WTC11 (cell line): ENCODE data around the gene CFAP92. TPM values are rescaled to one million over a fixed set of nuclear protein-coding genes. Genes with fewer than 3 reads are reported as not detected.

Source experiments
- ATAC-seq: fragments of 200-7000 bp; cut with Tn5 transposase; 2 replicates; pipeline ENCODE4 v1.10.0; 2021; ENCODE audit warnings: mild to moderate bottlenecking, moderate library complexity
- CTCF ChIA-PET: fragments of 300-600 bp; sonication (Branson Sonifier 250); formaldehyde crosslinking; loops from one replicate; lab custom pipeline; 2021; ENCODE audit warnings: antibody characterized with exemption; lab: Charles Lee
- POLR2A ChIA-PET: fragments of 350-600 bp; sonication (Branson Sonifier 250); formaldehyde crosslinking; loops from one replicate; lab custom pipeline; 2021; ENCODE audit warnings: antibody characterized with exemption; lab: Charles Lee
- DNase-seq: peaks from one replicate; pipeline ENCODE4 v3.0.0; 2021; ENCODE audit warnings: low spot score
- H3K27ac Mint-ChIP-seq: 2 replicates; pipeline ENCODE4 v1.8.0; 2021; ENCODE audit warnings: mixed read lengths
- H3K27me3 Mint-ChIP-seq: 2 replicates; pipeline ENCODE4 v1.8.0; 2021; ENCODE audit warnings: low read depth, mild to moderate bottlenecking, moderate library complexity, mixed read lengths
- H3K36me3 Mint-ChIP-seq: 2 replicates; pipeline ENCODE4 v1.8.0; 2021; ENCODE audit warnings: mixed read lengths
- H3K4me1 Mint-ChIP-seq: 2 replicates; pipeline ENCODE4 v1.8.0; 2022; ENCODE audit warnings: mixed read lengths
- H3K4me3 Mint-ChIP-seq: 2 replicates; pipeline ENCODE4 v1.8.0; 2021; ENCODE audit warnings: mild to moderate bottlenecking, moderate library complexity, mixed read lengths
- H3K9me3 Mint-ChIP-seq: 2 replicates; pipeline ENCODE4 v1.8.0; 2021; ENCODE audit warnings: mixed read lengths
- FOXK1 ChIP-seq: sonication (generic); formaldehyde crosslinking; IDR thresholded peaks from 2 replicates; pipeline ENCODE4 v1.8.0; 2022; ENCODE audit warnings: mild to moderate bottlenecking, moderate library complexity, missing genetic modification reagents
- FOXP1 ChIP-seq: sonication (generic); formaldehyde crosslinking; IDR thresholded peaks from 2 replicates; pipeline ENCODE4 v1.8.0; 2022; ENCODE audit warnings: missing genetic modification reagents, mild to moderate bottlenecking, moderate library complexity, borderline replicate concordance
- GABPB1 ChIP-seq: sonication (generic); formaldehyde crosslinking; IDR thresholded peaks from 2 replicates; pipeline ENCODE4 v1.8.1; 2023; ENCODE audit warnings: mild to moderate bottlenecking, missing genetic modification reagents
- GRHL2 ChIP-seq: fragments of 250-450 bp; sonication (Bioruptor Pico); IDR thresholded peaks from 2 replicates; pipeline ENCODE4 v1.8.0; 2022; ENCODE audit warnings: mild to moderate bottlenecking, moderate library complexity; ENCODE audit not compliant: insufficient replicate concordance, severe bottlenecking
- IRF2 ChIP-seq: sonication (generic); formaldehyde crosslinking; IDR thresholded peaks from 2 replicates; pipeline ENCODE4 v1.8.0; 2022; ENCODE audit warnings: low read depth, missing genetic modification reagents, borderline replicate concordance
- MXD4 ChIP-seq: fragments of 250-450 bp; sonication (Bioruptor Pico); IDR thresholded peaks from 2 replicates; pipeline ENCODE4 v1.8.0; 2021; ENCODE audit warnings: mild to moderate bottlenecking, moderate library complexity, borderline replicate concordance
- NR2C2 ChIP-seq: sonication (generic); formaldehyde crosslinking; IDR thresholded peaks from 2 replicates; pipeline ENCODE4 v1.8.0; 2022; ENCODE audit warnings: mild to moderate bottlenecking, missing genetic modification reagents
- OVOL2 ChIP-seq: fragments of 250-450 bp; sonication (Bioruptor Pico); IDR thresholded peaks from 2 replicates; pipeline ENCODE4 v1.9.0; 2021; ENCODE audit warnings: mild to moderate bottlenecking, borderline replicate concordance
- RELA ChIP-seq: sonication (generic); formaldehyde crosslinking; IDR thresholded peaks from 2 replicates; pipeline ENCODE4 v1.8.1; 2022; ENCODE audit warnings: missing genetic modification reagents, mild to moderate bottlenecking, borderline replicate concordance
- SMAD3 ChIP-seq: sonication (generic); formaldehyde crosslinking; IDR thresholded peaks from 2 replicates; pipeline ENCODE4 v1.8.0; 2022; ENCODE audit warnings: missing genetic modification reagents, mild to moderate bottlenecking, borderline replicate concordance
- ZBTB21 ChIP-seq: sonication (generic); formaldehyde crosslinking; IDR thresholded peaks from 2 replicates; pipeline ENCODE4 v1.8.1; 2023; ENCODE audit warnings: mild to moderate bottlenecking, missing genetic modification reagents, borderline replicate concordance
- ZNF396 ChIP-seq: fragments of 250-450 bp; sonication (Bioruptor Pico); IDR thresholded peaks from 2 replicates; pipeline ENCODE4 v1.8.0; 2021; ENCODE audit warnings: mild to moderate bottlenecking, moderate library complexity, borderline replicate concordance
- ZNF416 ChIP-seq: fragments of 250-450 bp; sonication (Bioruptor Pico); IDR thresholded peaks from 2 replicates; pipeline ENCODE4 v1.9.0; 2021; ENCODE audit warnings: mild to moderate bottlenecking, inconsistent platforms
- ZSCAN18 ChIP-seq: fragments of 250-450 bp; sonication (Bioruptor Pico); IDR thresholded peaks from 2 replicates; pipeline ENCODE4 v2.1.2; 2022; ENCODE audit warnings: mild to moderate bottlenecking, moderate library complexity
- total RNA-seq: library from RNA; stranded (reverse); gene quantifications from 3 replicates; pipeline ENCODE4 v1.2.3, GENCODE V29; 2021
- TF ChIP-seq, protein P1 (sequence below): sonication (generic); formaldehyde crosslinking; IDR thresholded peaks from 2 replicates; pipeline ENCODE4 v1.8.1; 2023; ENCODE audit warnings: mild to moderate bottlenecking, missing genetic modification reagents, moderate library complexity
- TF ChIP-seq, protein P2 (sequence below): sonication (generic); formaldehyde crosslinking; IDR thresholded peaks from 2 replicates; pipeline ENCODE4 v1.8.1; 2022; ENCODE audit warnings: missing genetic modification reagents, borderline replicate concordance
- TF ChIP-seq, protein P3 (sequence below): sonication (generic); formaldehyde crosslinking; IDR thresholded peaks from 2 replicates; pipeline ENCODE4 v1.8.0; 2023; ENCODE audit warnings: missing genetic modification reagents, mild to moderate bottlenecking, borderline replicate concordance
- TF ChIP-seq, protein P4 (sequence below): sonication (generic); formaldehyde crosslinking; IDR thresholded peaks from 2 replicates; pipeline ENCODE4 v1.8.1; 2023; ENCODE audit warnings: mild to moderate bottlenecking, moderate library complexity, missing genetic modification reagents

CFAP92 gene
- total RNA-seq, 1 experiment from 2014 or later = 2.9 TPM

DNA sequence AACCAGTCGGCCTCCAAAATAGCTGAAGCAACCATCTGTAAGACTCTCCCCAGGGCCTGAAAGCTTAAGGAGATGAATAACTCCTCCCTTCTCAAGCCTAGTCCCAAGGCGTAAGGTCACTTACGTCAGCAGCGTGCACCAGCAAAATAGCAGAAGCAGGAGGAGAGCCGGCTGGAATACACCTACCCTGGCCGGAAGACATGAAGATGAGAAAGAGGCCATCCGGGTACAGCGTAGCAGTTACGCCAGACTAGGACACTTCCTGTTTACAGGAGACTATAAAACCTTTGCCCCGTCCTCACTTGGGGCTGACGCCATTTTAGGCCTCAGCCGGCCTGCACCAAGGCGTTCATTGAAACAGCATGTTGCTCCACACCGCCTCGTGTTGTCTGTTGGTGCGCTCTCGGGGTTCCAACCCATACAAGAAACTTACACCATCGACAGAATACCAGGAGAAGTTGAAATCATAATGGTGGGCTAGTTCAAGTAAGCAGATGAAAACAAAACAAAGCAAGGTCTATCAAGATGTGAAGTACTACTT, 2.5 kb downstream of the CFAP92 start (continued):
- TF ChIP-seq SMAD3 (CRISPR knock-in tag) = no peak
- no peak for TF ChIP-seq ZSCAN18 (CRISPR knock-in tag)
- TF ChIP-seq, protein P1, sequence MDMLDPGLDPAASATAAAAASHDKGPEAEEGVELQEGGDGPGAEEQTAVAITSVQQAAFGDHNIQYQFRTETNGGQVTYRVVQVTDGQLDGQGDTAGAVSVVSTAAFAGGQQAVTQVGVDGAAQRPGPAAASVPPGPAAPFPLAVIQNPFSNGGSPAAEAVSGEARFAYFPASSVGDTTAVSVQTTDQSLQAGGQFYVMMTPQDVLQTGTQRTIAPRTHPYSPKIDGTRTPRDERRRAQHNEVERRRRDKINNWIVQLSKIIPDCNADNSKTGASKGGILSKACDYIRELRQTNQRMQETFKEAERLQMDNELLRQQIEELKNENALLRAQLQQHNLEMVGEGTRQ (CRISPR knock-in tag) = no peak

- ATAC-seq = no peak
- H3K9me3 Mint-ChIP-seq = no peaks in the 10 kb centered on the region
- CTCF ChIA-PET = interaction anchor here (1.7 kb wide), 1 partner anchor 19 kb away, joined by 10 read pairs; no protein-coding TSS in a partner anchor
- H3K4me1 Mint-ChIP-seq = peaks cover 14% of the 10 kb centered on the region
- POLR2A ChIA-PET = no interaction called here
- no peaks in the 10 kb centered on the region for H3K36me3 Mint-ChIP-seq
- TF ChIP-seq ZBTB21 (CRISPR knock-in tag) (no peak), RELA (no peak), GRHL2 (no peak), IRF2 (CRISPR knock-in tag) (no peak), MXD4 (no peak), ZNF396 (CRISPR knock-in tag) (no peak), ZNF416 (no peak), NR2C2 (CRISPR knock-in tag) (no peak), OVOL2 (CRISPR knock-in tag) (no peak), GABPB1 (CRISPR knock-in tag) (no peak), FOXP1 (CRISPR knock-in tag) (no peak), FOXK1 (CRISPR knock-in tag) (no peak)
- TF ChIP-seq, protein P2, sequence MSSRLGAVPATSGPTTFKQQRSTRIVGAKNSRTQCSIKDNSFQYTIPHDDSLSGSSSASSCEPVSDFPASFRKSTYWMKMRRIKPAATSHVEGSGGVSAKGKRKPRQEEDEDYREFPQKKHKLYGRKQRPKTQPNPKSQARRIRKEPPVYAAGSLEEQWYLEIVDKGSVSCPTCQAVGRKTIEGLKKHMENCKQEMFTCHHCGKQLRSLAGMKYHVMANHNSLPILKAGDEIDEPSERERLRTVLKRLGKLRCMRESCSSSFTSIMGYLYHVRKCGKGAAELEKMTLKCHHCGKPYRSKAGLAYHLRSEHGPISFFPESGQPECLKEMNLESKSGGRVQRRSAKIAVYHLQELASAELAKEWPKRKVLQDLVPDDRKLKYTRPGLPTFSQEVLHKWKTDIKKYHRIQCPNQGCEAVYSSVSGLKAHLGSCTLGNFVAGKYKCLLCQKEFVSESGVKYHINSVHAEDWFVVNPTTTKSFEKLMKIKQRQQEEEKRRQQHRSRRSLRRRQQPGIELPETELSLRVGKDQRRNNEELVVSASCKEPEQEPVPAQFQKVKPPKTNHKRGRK = no peak
- TF ChIP-seq, protein P3, sequence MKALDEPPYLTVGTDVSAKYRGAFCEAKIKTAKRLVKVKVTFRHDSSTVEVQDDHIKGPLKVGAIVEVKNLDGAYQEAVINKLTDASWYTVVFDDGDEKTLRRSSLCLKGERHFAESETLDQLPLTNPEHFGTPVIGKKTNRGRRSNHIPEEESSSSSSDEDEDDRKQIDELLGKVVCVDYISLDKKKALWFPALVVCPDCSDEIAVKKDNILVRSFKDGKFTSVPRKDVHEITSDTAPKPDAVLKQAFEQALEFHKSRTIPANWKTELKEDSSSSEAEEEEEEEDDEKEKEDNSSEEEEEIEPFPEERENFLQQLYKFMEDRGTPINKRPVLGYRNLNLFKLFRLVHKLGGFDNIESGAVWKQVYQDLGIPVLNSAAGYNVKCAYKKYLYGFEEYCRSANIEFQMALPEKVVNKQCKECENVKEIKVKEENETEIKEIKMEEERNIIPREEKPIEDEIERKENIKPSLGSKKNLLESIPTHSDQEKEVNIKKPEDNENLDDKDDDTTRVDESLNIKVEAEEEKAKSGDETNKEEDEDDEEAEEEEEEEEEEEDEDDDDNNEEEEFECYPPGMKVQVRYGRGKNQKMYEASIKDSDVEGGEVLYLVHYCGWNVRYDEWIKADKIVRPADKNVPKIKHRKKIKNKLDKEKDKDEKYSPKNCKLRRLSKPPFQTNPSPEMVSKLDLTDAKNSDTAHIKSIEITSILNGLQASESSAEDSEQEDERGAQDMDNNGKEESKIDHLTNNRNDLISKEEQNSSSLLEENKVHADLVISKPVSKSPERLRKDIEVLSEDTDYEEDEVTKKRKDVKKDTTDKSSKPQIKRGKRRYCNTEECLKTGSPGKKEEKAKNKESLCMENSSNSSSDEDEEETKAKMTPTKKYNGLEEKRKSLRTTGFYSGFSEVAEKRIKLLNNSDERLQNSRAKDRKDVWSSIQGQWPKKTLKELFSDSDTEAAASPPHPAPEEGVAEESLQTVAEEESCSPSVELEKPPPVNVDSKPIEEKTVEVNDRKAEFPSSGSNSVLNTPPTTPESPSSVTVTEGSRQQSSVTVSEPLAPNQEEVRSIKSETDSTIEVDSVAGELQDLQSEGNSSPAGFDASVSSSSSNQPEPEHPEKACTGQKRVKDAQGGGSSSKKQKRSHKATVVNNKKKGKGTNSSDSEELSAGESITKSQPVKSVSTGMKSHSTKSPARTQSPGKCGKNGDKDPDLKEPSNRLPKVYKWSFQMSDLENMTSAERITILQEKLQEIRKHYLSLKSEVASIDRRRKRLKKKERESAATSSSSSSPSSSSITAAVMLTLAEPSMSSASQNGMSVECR (CRISPR knock-in tag) = no peak
- TF ChIP-seq, protein P4, sequence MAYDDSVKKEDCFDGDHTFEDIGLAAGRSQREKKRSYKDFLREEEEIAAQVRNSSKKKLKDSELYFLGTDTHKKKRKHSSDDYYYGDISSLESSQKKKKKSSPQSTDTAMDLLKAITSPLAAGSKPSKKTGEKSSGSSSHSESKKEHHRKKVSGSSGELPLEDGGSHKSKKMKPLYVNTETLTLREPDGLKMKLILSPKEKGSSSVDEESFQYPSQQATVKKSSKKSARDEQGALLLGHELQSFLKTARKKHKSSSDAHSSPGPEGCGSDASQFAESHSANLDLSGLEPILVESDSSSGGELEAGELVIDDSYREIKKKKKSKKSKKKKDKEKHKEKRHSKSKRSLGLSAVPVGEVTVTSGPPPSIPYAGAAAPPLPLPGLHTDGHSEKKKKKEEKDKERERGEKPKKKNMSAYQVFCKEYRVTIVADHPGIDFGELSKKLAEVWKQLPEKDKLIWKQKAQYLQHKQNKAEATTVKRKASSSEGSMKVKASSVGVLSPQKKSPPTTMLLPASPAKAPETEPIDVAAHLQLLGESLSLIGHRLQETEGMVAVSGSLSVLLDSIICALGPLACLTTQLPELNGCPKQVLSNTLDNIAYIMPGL (CRISPR knock-in tag) = no peak
- TF ChIP-seq, all 79 proteins: peak for 0
- no peak overlapping the region for H3K27ac Mint-ChIP-seq
- no peak for DNase-seq
- H3K4me3 Mint-ChIP-seq = no peak overlapping the region
- H3K27me3 Mint-ChIP-seq = peaks cover 22% of the 10 kb centered on the region
Observed at GRCh38 chr3:128988286-128988685, 5.6 kb downstream of the CFAP92 start.
